Suprapubic skin (tissue), 4 donors: Measurements from ENCODE around the gene XAB2.

Source experiments
- EP300 ChIP-seq: sonication (generic); formaldehyde crosslinking; IDR thresholded peaks from one replicate; pipeline ENCODE4 v1.6.1; 2017; ENCODE audit warnings: antibody characterized with exemption
- POLR2A ChIP-seq, 2 donors: fragments of 450-650 bp; IDR thresholded peaks; one replicate each; pipeline ENCODE4 v1.6.1; 2017; ENCODE audit warnings: antibody characterized with exemption in 2 of 2, mild to moderate bottlenecking in 2 of 2, moderate library complexity in 2 of 2
- POLR2AphosphoS5 ChIP-seq, 3 donors: sonication (generic); formaldehyde crosslinking; IDR thresholded peaks; one replicate each; pipeline ENCODE4 v1.6.1; 2017; ENCODE audit warnings: antibody characterized with exemption in 3 of 3
- TF ChIP-seq, protein P1 (sequence below), 2 donors: fragments of 200-600 bp in 1 of 2; fragments of 450-650 bp in 1 of 2; sonication (generic) in 1 of 2; IDR thresholded peaks; one replicate each; pipeline ENCODE4 v1.5.1; 2016 to 2019; ENCODE audit warnings: antibody characterized with exemption in 2 of 2, mild to moderate bottlenecking in 1 of 2, moderate library complexity in 1 of 2

- TF ChIP-seq, protein P1, sequence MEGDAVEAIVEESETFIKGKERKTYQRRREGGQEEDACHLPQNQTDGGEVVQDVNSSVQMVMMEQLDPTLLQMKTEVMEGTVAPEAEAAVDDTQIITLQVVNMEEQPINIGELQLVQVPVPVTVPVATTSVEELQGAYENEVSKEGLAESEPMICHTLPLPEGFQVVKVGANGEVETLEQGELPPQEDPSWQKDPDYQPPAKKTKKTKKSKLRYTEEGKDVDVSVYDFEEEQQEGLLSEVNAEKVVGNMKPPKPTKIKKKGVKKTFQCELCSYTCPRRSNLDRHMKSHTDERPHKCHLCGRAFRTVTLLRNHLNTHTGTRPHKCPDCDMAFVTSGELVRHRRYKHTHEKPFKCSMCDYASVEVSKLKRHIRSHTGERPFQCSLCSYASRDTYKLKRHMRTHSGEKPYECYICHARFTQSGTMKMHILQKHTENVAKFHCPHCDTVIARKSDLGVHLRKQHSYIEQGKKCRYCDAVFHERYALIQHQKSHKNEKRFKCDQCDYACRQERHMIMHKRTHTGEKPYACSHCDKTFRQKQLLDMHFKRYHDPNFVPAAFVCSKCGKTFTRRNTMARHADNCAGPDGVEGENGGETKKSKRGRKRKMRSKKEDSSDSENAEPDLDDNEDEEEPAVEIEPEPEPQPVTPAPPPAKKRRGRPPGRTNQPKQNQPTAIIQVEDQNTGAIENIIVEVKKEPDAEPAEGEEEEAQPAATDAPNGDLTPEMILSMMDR (IDR thresholded peaks at IDR 0.05), result no peak
- TF ChIP-seq POLR2A (IDR thresholded peaks at IDR 0.05) (no peak), POLR2AphosphoS5 (IDR thresholded peaks at IDR 0.05) (no peak), EP300 (no peak)
These were observed 8.6 kb downstream of the XAB2 start for GRCh38 chr19:7620442-7621412.
